GM21447 (cell line): ENCODE measurements around the gene DNAJC10.
A peak's percentile ranks its signal among the peaks of the same experiment; 100 is the strongest.
"Not testable (repeated sequence)": the region's sequence is repeated elsewhere in the genome, so short reads cannot be mapped to it uniquely, and the experiment has no call there.

Experiments used
- ATAC-seq: cut with Tn5 transposase; IDR thresholded peaks from one replicate; pipeline ENCODE4 v1.9.1; 2021; ENCODE audit not compliant: unreplicated experiment

Gene DNAJC10

GRCh38 chr2:182715892-182716649 is at the start of gene DNAJC10:
TSS of gene DNAJC10 (plus strand) at chr2:182716257. CDS start at chr2:182718087, 1,830 bp downstream.
- ATAC-seq = peak; percentile 78

- peak; percentile 77 for ATAC-seq
Observed at GRCh38 chr2:182666674-182667314, 49.3 kb upstream of the DNAJC10 start.

- peak; percentile 34 for ATAC-seq
Observed at GRCh38 chr2:182667315-182667695, 48.8 kb upstream of the DNAJC10 start.

GRCh38 chr2:182668671-182669070 is 47.4 kb upstream of the DNAJC10 start:
- no peak for ATAC-seq

- no peak for ATAC-seq
Observed at GRCh38 chr2:182672466-182673165, 43.4 kb upstream of the DNAJC10 start.

- no peak for ATAC-seq
Observed at GRCh38 chr2:182680837-182681236, 35.2 kb upstream of the DNAJC10 start.

GRCh38 chr2:182682210-182682609 is 33.8 kb upstream of the DNAJC10 start:
- ATAC-seq = no peak

GRCh38 chr2:182685559-182685958 is 30.5 kb upstream of the DNAJC10 start:
- no peak for ATAC-seq

GRCh38 chr2:182686763-182687162 is 29.3 kb upstream of the DNAJC10 start:
- not testable (repeated sequence) for ATAC-seq

GRCh38 chr2:182694189-182694588 is 21.9 kb upstream of the DNAJC10 start:
- no peak for ATAC-seq

- no peak for ATAC-seq
Observed at GRCh38 chr2:182695776-182696175, 20.3 kb upstream of the DNAJC10 start.

- ATAC-seq = no peak
Observed at GRCh38 chr2:182698671-182699070, 17.4 kb upstream of the DNAJC10 start.

- ATAC-seq = no peak
Observed at GRCh38 chr2:182705761-182706160, 10.3 kb upstream of the DNAJC10 start.

- ATAC-seq = no peak
Observed at GRCh38 chr2:182706751-182707150, 9.3 kb upstream of the DNAJC10 start.

GRCh38 chr2:182713601-182714000 is 2.5 kb upstream of the DNAJC10 start:
- no peak for ATAC-seq

- ATAC-seq = peak; percentile 0
Observed at GRCh38 chr2:182715121-182715891, 751 bp upstream of the DNAJC10 start.

- ATAC-seq = peak; percentile 7
Observed at GRCh38 chr2:182716650-182716979, 558 bp downstream of the DNAJC10 start.

- peak; percentile 44 for ATAC-seq
Observed at GRCh38 chr2:182717416-182717815, 1.4 kb downstream of the DNAJC10 start.

GRCh38 chr2:182717816-182718215 is 1.8 kb downstream of the DNAJC10 start:
- no peak for ATAC-seq

GRCh38 chr2:182718459-182718858 is 2.4 kb downstream of the DNAJC10 start:
- ATAC-seq = no peak

GRCh38 chr2:182719116-182719515 is 3.1 kb downstream of the DNAJC10 start:
- ATAC-seq = not testable (repeated sequence)
